SU-DHL-6 (cell line): ENCODE measurements around the gene TADA2B.

ENCODE experiments used
- H2AFZ ChIP-seq: fragments of 200-600 bp; sonication (generic); 2 replicates; pipeline ENCODE4 v1.6.1; 2014; ENCODE audit warnings: low read depth, mild to moderate bottlenecking, moderate library complexity, mixed read lengths, antibody characterized with exemption, low read length; ENCODE audit not compliant: severe bottlenecking
- H3F3A ChIP-seq: fragments of 200-600 bp; shearing (Covaris generic); 2 replicates; pipeline ENCODE4 v1.6.0; 2016; ENCODE audit warnings: antibody characterized with exemption, mild to moderate bottlenecking; ENCODE audit not compliant: insufficient read depth
- H3K27ac ChIP-seq: fragments of 200-600 bp; sonication (generic); 2 replicates; pipeline ENCODE4 v1.5.1; 2016; ENCODE audit warnings: low read depth, mild to moderate bottlenecking, low read length, moderate library complexity, mixed read lengths
- H3K27me3 ChIP-seq: fragments of 200-600 bp; sonication (generic), shearing (Covaris generic); 2 replicates; pipeline ENCODE4 v1.6.0; 2014; ENCODE audit warnings: mild to moderate bottlenecking, low read length
- H3K36me3 ChIP-seq: fragments of 200-600 bp; sonication (generic); 2 replicates; pipeline ENCODE4 v1.6.1; 2014; ENCODE audit warnings: mild to moderate bottlenecking, low read length, mixed read lengths
- H3K4me2 ChIP-seq: fragments of 300-600, 200-600 bp; shearing (Covaris generic), sonication (generic); 2 replicates; pipeline ENCODE4 v1.6.0; 2014; ENCODE audit warnings: low read length, low read depth, mild to moderate bottlenecking; ENCODE audit not compliant: poor library complexity, severe bottlenecking
- H3K4me3 ChIP-seq: fragments of 200-600 bp; sonication (generic); 2 replicates; pipeline ENCODE4 v1.5.1; 2014; ENCODE audit warnings: antibody characterized with exemption, low read length, mild to moderate bottlenecking, mixed read lengths; ENCODE audit not compliant: insufficient read depth, poor library complexity, severe bottlenecking
- H3K79me2 ChIP-seq: fragments of 200-600 bp; sonication (generic); 2 replicates; pipeline ENCODE4 v1.6.1; 2014; ENCODE audit warnings: mild to moderate bottlenecking, low read length, moderate library complexity; ENCODE audit not compliant: insufficient read depth
- H3K9ac ChIP-seq: fragments of 200-600 bp; sonication (generic); 2 replicates; pipeline ENCODE4 v1.7.0; 2014; ENCODE audit warnings: mild to moderate bottlenecking, low read length
- H3K9me2 ChIP-seq: fragments of 200-600 bp; sonication (generic); replicated peaks from 2 replicates; pipeline ENCODE4 v1.6.1; 2014; ENCODE audit warnings: low read length; ENCODE audit not compliant: insufficient read depth
- H3K9me3 ChIP-seq: fragments of 200-600 bp; sonication (generic); 2 replicates; pipeline ENCODE4 v1.6.1; 2014; ENCODE audit warnings: low read length, mixed read lengths; ENCODE audit not compliant: insufficient read depth
- H4K20me1 ChIP-seq: fragments of 200-600 bp; sonication (generic); 2 replicates; pipeline ENCODE4 v1.6.1; 2014; ENCODE audit warnings: low read depth, mild to moderate bottlenecking, antibody characterized with exemption, low read length, moderate library complexity, mixed read lengths
- EZH2phosphoT487 ChIP-seq: fragments of 200-600 bp; sonication (generic), shearing (Covaris generic); conservative IDR thresholded peaks from 2 replicates; pipeline ENCODE4 v1.6.1; 2018; ENCODE audit warnings: mild to moderate bottlenecking, antibody characterized with exemption, low read length, moderate library complexity, mixed read lengths
- TF ChIP-seq, protein P1 (sequence below): fragments of 200-600 bp; sonication (generic); IDR thresholded peaks from one replicate; pipeline ENCODE4 v1.5.1; 2017; ENCODE audit warnings: antibody characterized with exemption, mild to moderate bottlenecking, low read length, moderate library complexity; ENCODE audit not compliant: insufficient read depth, poor library complexity, severe bottlenecking

The TADA2B gene

DNA sequence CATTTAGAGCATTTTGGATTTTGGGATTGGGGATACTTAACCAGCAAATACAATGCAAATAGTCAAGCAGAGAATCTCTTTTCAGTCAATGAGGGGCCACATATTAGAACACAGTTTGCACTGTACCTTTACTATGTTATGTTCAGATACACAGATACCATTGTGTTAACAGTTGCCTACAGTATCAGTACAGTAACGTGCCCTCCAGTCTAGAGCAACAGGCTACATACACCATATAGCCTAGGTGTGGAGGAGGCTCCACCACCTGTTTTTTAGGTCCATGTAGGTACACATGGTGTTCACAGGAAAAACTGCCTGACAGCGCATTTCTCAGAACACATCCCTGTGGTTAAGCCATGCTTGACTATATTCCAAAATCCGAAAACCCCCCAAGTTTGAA is 15.6 kb downstream of the TADA2B start:
- Histone ChIP-seq H4K20me1 (no peaks in the 10 kb centered on the region; the same call in 1 of the 2 replicates), H3K27ac (no peak overlapping the region), H3K4me3 (no peak overlapping the region), H3K9me3 (no peaks in the 10 kb centered on the region), H2AFZ (no peak overlapping the region), H3K9ac (no peak overlapping the region), H3K9me2 (no peaks in the 10 kb centered on the region), H3K4me2 (no peak overlapping the region), H3K36me3 (peaks cover 13% of the 10 kb centered on the region), H3K79me2 (0 out of 2 replicates have a peak, but pooled peaks cover 3% of the 10 kb centered on the region), H3K27me3 (no peaks in the 10 kb centered on the region), H3F3A (peaks cover 10% of the 10 kb centered on the region; the same call in 1 of the 2 replicates)
- TF ChIP-seq, protein P1, sequence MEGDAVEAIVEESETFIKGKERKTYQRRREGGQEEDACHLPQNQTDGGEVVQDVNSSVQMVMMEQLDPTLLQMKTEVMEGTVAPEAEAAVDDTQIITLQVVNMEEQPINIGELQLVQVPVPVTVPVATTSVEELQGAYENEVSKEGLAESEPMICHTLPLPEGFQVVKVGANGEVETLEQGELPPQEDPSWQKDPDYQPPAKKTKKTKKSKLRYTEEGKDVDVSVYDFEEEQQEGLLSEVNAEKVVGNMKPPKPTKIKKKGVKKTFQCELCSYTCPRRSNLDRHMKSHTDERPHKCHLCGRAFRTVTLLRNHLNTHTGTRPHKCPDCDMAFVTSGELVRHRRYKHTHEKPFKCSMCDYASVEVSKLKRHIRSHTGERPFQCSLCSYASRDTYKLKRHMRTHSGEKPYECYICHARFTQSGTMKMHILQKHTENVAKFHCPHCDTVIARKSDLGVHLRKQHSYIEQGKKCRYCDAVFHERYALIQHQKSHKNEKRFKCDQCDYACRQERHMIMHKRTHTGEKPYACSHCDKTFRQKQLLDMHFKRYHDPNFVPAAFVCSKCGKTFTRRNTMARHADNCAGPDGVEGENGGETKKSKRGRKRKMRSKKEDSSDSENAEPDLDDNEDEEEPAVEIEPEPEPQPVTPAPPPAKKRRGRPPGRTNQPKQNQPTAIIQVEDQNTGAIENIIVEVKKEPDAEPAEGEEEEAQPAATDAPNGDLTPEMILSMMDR: no peak
- TF ChIP-seq EZH2phosphoT487: no peak

DNA sequence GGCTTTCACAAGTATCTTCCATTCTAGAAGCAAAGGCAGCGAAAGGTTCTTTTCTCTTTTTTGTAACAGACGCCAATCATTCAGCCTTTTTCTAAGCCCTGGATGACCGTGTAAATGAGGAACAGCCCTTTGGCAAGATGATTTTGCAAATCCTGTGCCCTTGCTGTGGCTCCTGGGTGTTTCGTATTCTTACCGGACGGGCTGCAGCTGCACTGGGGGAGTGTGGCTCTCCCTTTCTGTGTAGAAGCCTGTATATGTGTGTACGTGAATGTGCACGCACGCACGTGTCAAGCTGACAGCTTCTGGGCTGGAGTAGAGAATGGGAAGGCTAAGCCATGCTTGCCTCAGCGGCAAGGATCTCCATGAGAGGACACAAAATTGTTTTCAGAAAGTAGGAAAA is 16.5 kb downstream of the TADA2B start:
- Histone ChIP-seq H3K9me3 (no peaks in the 10 kb centered on the region), H3K79me2 (peaks cover 11% of the 10 kb centered on the region), H4K20me1 (no peaks in the 10 kb centered on the region; the same call in 1 of the 2 replicates), H3K4me3 (no peak overlapping the region), H3K9me2 (no peaks in the 10 kb centered on the region), H3K27ac (no peak overlapping the region), H3F3A (peaks cover 10% of the 10 kb centered on the region; the same call in 1 of the 2 replicates), H3K27me3 (no peaks in the 10 kb centered on the region), H2AFZ (no peak overlapping the region), H3K9ac (no peak overlapping the region), H3K36me3 (peaks cover 13% of the 10 kb centered on the region), H3K4me2 (no peak overlapping the region)
- no peak for TF ChIP-seq EZH2phosphoT487
- TF ChIP-seq, protein P1: no peak

DNA sequence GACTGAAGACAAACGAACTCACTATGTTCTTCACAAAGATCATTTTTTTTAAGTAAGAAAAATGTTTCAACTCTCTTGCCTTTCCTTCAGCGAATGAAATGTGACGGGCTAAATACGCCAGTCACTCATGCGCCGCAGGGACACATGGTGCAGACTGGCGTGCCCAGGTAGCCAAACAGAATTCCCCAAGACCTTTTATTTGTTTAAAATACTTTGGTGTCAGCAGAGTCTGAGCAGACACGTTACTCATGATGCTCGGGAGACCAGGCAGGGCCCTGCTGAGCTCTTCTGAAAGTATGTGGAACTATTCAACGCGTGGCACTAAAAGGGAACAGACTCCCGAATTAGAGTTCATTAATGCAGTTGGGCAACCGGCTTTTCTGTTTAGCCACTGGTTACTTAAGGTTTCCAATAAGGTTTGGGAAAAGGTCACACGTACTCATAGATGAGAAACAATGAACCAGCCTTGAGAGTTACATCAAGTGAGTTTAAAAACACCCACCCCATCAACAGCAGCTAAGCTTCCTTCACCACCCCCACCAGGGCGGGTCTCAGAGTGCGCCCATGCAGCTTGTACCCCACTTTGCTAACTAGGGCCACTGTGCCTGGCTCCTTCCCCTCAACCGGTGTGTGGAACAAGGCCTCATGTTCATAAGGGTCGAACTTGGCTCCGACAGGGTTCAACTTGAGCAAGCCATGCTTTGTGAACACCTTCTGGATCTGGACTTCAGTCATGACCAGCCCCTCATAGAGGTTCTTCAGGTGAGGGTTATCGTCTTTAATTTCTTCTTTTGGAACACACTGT is 17.4 kb downstream of the TADA2B start:
- Histone ChIP-seq H3F3A (peaks cover 10% of the 10 kb centered on the region; the same call in 1 of the 2 replicates), H3K9me2 (no peaks in the 10 kb centered on the region), H3K9me3 (no peaks in the 10 kb centered on the region), H3K27ac (no peak overlapping the region), H3K36me3 (peaks cover 17% of the 10 kb centered on the region), H3K4me3 (no peak overlapping the region), H3K4me2 (no peak overlapping the region), H3K27me3 (no peaks in the 10 kb centered on the region), H3K79me2 (peaks cover 20% of the 10 kb centered on the region), H3K9ac (no peak overlapping the region), H2AFZ (no peak overlapping the region), H4K20me1 (no peaks in the 10 kb centered on the region; the same call in 1 of the 2 replicates)
- TF ChIP-seq, protein P1: no peak
- no peak for TF ChIP-seq EZH2phosphoT487
